GM23338 (cell line): ENCODE data around the gene CDV3. TPM values are rescaled to one million over a fixed set of nuclear protein-coding genes. Genes with fewer than 3 reads are reported as not detected.

Source experiments
- ATAC-seq: fragments of 200-7000 bp; cut with Tn5 transposase; 3 replicates; pipeline ENCODE4 v1.9.1; 2020
- DNase-seq: peaks from one replicate; pipeline ENCODE4 v3.0.0-alpha.2; 2015; ENCODE audit warnings: low spot score
- H2AFZ ChIP-seq: fragments of 200-600 bp; sonication (generic); 2 replicates; pipeline ENCODE4 v1.8.0; 2016; ENCODE audit warnings: antibody characterized with exemption, mild to moderate bottlenecking, moderate library complexity
- H3F3A ChIP-seq: fragments of 200-600 bp; sonication (generic); replicated peaks from 2 replicates; pipeline ENCODE4 v1.8.0; 2017; ENCODE audit warnings: antibody characterized with exemption, mixed run types, low read depth
- H3K27ac ChIP-seq: fragments of 200-600 bp; sonication (generic); 2 replicates; pipeline ENCODE4 v1.6.1; 2016; ENCODE audit warnings: low read depth
- H3K27me3 ChIP-seq: fragments of 200-600 bp; sonication (generic); 2 replicates; pipeline ENCODE4 v1.8.0; 2016; ENCODE audit warnings: mild to moderate bottlenecking, mixed run types, moderate library complexity; ENCODE audit not compliant: insufficient read depth
- H3K36me3 ChIP-seq: fragments of 200-600 bp; sonication (generic); 2 replicates; pipeline ENCODE4 v1.8.0; 2016; ENCODE audit warnings: mild to moderate bottlenecking; ENCODE audit not compliant: insufficient read depth
- H3K4me1 ChIP-seq: fragments of 200-600 bp; sonication (generic); 2 replicates; pipeline ENCODE4 v1.8.0; 2016; ENCODE audit warnings: mild to moderate bottlenecking, moderate library complexity; ENCODE audit not compliant: insufficient read depth
- H3K4me2 ChIP-seq: fragments of 200-600 bp; sonication (generic); 2 replicates; pipeline ENCODE4 v1.7.1; 2017; ENCODE audit warnings: mixed run types
- H3K4me3 ChIP-seq: fragments of 200-600 bp; sonication (generic); 2 replicates; pipeline ENCODE4 v1.6.1; 2016; ENCODE audit warnings: mixed run types
- H3K79me2 ChIP-seq: fragments of 200-600 bp; sonication (generic); replicated peaks from 2 replicates; pipeline ENCODE4 v1.8.0; 2017; ENCODE audit warnings: mild to moderate bottlenecking; ENCODE audit not compliant: insufficient read depth
- H3K9me2 ChIP-seq: fragments of 200-600 bp; sonication (generic); 2 replicates; pipeline ENCODE4 v1.8.0; 2017; ENCODE audit not compliant: insufficient read depth
- H4K20me1 ChIP-seq: fragments of 200-600 bp; sonication (generic); replicated peaks from 2 replicates; pipeline ENCODE4 v1.8.0; 2017; ENCODE audit warnings: mild to moderate bottlenecking; ENCODE audit not compliant: insufficient read depth
- H3K27ac Mint-ChIP-seq: 2 replicates; pipeline ENCODE4 v1.8.0; 2020; ENCODE audit warnings: inconsistent platforms, mild to moderate bottlenecking, moderate library complexity, mixed read lengths
- H3K27me3 Mint-ChIP-seq: 3 replicates; pipeline ENCODE4 v1.8.0; 2022; ENCODE audit warnings: low read depth, mild to moderate bottlenecking, moderate library complexity, mixed read lengths, inconsistent platforms; ENCODE audit not compliant: insufficient read depth, poor library complexity
- H3K36me3 Mint-ChIP-seq: 3 replicates; pipeline ENCODE4 v1.8.0; 2021; ENCODE audit warnings: low read depth, mild to moderate bottlenecking, inconsistent platforms, moderate library complexity, mixed read lengths
- H3K4me1 Mint-ChIP-seq: 3 replicates; pipeline ENCODE4 v1.8.0; 2020; ENCODE audit warnings: mild to moderate bottlenecking, inconsistent platforms, mixed read lengths
- H3K4me3 Mint-ChIP-seq: 3 replicates; pipeline ENCODE4 v1.8.0; 2021; ENCODE audit warnings: moderate library complexity, mild to moderate bottlenecking, inconsistent platforms, mixed read lengths
- H3K9me3 Mint-ChIP-seq: 3 replicates; pipeline ENCODE4 v1.8.0; 2020; ENCODE audit warnings: moderate library complexity, mild to moderate bottlenecking, inconsistent platforms, mixed read lengths
- CREB1 ChIP-seq: fragments of 250-450 bp; sonication (Bioruptor Pico); IDR thresholded peaks from 2 replicates; pipeline ENCODE4 v1.5.0; 2020; ENCODE audit warnings: low read depth, mild to moderate bottlenecking, moderate library complexity
- CTCF ChIP-seq, 2 experiments: fragments of 200-600 bp in 1 of 2; sonication (generic) in 1 of 2; conservative IDR thresholded peaks; 2 replicates each; pipeline versions ENCODE4 v1.5.1 to v1.6.1; 2016 to 2017; ENCODE audit warnings: antibody characterized with exemption in 2 of 2, low read depth in 2 of 2, mild to moderate bottlenecking in 2 of 2, moderate library complexity in 1 of 2
- EZH2 ChIP-seq: fragments of 200-600 bp; sonication (generic); IDR thresholded peaks from one replicate; pipeline ENCODE4 v1.8.0; 2017; ENCODE audit warnings: antibody characterized with exemption, mild to moderate bottlenecking, low read depth; ENCODE audit not compliant: unreplicated experiment
- EZH2phosphoT487 ChIP-seq: fragments of 200-600 bp; sonication (generic); IDR thresholded peaks from one replicate; pipeline ENCODE4 v1.8.1; 2018; ENCODE audit warnings: antibody characterized with exemption; ENCODE audit not compliant: unreplicated experiment
- JUNB ChIP-seq: IDR thresholded peaks from one replicate; pipeline ENCODE4 v1.6.1; 2016; ENCODE audit warnings: antibody characterized with exemption; ENCODE audit not compliant: unreplicated experiment
- NANOG ChIP-seq: IDR thresholded peaks from 2 replicates; pipeline ENCODE4 v1.6.1; 2016; ENCODE audit warnings: antibody characterized with exemption, borderline replicate concordance
- POLR2AphosphoS5 ChIP-seq: IDR thresholded peaks from 2 replicates; pipeline ENCODE4 v1.6.1; 2016; ENCODE audit warnings: antibody characterized with exemption, low read depth
- STAT1 ChIP-seq: IDR thresholded peaks from one replicate; pipeline ENCODE4 v1.6.1; 2016; ENCODE audit warnings: antibody characterized with exemption; ENCODE audit not compliant: unreplicated experiment
- ZNF114 ChIP-seq: fragments of 250-450 bp; sonication (Bioruptor Pico); IDR thresholded peaks from 2 replicates; pipeline ENCODE4 v1.5.0; 2020; ENCODE audit warnings: mild to moderate bottlenecking, moderate library complexity
- ZNF331 ChIP-seq: fragments of 250-450 bp; sonication (Bioruptor Pico); IDR thresholded peaks from 2 replicates; pipeline ENCODE4 v1.5.0; 2020; ENCODE audit warnings: low read depth, mild to moderate bottlenecking, moderate library complexity
- polyA plus RNA-seq: library from polyadenylated mRNA; unstranded; fragments of >200 nt; fragmentation: Nextera tagmentation; extraction: Ambion mirVana; gene quantifications from 2 replicates; pipeline ENCODE4 v1.2.1, GENCODE V29; 2016
- total RNA-seq: library from RNA; depleted of rRNA; stranded (reverse); fragments of >200 nt; shearing (Covaris generic); gene quantifications from 2 replicates; pipeline ENCODE4 v1.2.3, GENCODE V29; 2014
- TF ChIP-seq, protein P1 (sequence below): IDR thresholded peaks from one replicate; pipeline ENCODE4 v1.6.1; 2018; ENCODE audit warnings: antibody characterized with exemption; ENCODE audit not compliant: unreplicated experiment
- TF ChIP-seq, protein P2 (sequence below): fragments of 250-450 bp; sonication (Bioruptor Pico); IDR thresholded peaks from 2 replicates; pipeline ENCODE4 v1.5.0; 2020; ENCODE audit warnings: mild to moderate bottlenecking, moderate library complexity
- TF ChIP-seq, protein P3 (sequence below): IDR thresholded peaks from 2 replicates; pipeline ENCODE4 v1.6.1; 2016; ENCODE audit warnings: antibody characterized with exemption

CDV3 gene
- total and polyA plus RNA-seq, 2 experiments from 2014 or later: 36.6 to 119 TPM

DNA sequence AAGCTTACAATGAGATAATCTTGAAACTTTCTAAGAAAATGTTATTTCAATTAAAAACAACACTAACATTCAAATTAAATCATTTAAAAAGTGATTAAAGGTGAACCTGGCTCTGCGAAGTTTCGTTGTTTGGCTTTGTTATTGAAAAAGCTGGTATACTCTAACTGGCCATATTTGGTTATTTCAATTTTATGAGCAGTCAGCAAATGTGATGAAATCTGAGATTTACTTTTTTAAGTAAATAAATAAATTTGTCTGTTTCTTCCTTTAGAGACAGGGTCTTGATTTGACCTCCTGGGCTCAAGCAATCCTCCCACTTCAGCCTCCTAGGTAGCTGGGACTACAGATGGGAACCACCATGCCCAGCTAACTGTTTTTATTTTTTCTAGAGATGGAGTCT lies 38.0 kb downstream of the CDV3 start:
- H3K4me1 Mint-ChIP-seq: no peaks in the 10 kb centered on the region
- H3K36me3 ChIP-seq: peaks cover 36% of the 10 kb centered on the region; the same call in 1 of the 2 replicates

More for the DNA sequence above, 38.0 kb downstream of the CDV3 start:
- no peak overlapping the region for H3K4me3 Mint-ChIP-seq
- Histone ChIP-seq H3K9me2 (no peaks in the 10 kb centered on the region), H3K4me2 (no peak overlapping the region), H3K27me3 (no peaks in the 10 kb centered on the region), H3K4me3 (no peak overlapping the region), H3K4me1 (no peaks in the 10 kb centered on the region), H2AFZ (no peak overlapping the region), H3K79me2 (no peaks in the 10 kb centered on the region), H4K20me1 (no peaks in the 10 kb centered on the region; the same call in 1 of the 2 replicates), H3K27ac (no peak overlapping the region), H3F3A (no peaks in the 10 kb centered on the region)
- TF ChIP-seq, protein P1, sequence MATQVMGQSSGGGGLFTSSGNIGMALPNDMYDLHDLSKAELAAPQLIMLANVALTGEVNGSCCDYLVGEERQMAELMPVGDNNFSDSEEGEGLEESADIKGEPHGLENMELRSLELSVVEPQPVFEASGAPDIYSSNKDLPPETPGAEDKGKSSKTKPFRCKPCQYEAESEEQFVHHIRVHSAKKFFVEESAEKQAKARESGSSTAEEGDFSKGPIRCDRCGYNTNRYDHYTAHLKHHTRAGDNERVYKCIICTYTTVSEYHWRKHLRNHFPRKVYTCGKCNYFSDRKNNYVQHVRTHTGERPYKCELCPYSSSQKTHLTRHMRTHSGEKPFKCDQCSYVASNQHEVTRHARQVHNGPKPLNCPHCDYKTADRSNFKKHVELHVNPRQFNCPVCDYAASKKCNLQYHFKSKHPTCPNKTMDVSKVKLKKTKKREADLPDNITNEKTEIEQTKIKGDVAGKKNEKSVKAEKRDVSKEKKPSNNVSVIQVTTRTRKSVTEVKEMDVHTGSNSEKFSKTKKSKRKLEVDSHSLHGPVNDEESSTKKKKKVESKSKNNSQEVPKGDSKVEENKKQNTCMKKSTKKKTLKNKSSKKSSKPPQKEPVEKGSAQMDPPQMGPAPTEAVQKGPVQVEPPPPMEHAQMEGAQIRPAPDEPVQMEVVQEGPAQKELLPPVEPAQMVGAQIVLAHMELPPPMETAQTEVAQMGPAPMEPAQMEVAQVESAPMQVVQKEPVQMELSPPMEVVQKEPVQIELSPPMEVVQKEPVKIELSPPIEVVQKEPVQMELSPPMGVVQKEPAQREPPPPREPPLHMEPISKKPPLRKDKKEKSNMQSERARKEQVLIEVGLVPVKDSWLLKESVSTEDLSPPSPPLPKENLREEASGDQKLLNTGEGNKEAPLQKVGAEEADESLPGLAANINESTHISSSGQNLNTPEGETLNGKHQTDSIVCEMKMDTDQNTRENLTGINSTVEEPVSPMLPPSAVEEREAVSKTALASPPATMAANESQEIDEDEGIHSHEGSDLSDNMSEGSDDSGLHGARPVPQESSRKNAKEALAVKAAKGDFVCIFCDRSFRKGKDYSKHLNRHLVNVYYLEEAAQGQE: no peak
- TF ChIP-seq, protein P2, sequence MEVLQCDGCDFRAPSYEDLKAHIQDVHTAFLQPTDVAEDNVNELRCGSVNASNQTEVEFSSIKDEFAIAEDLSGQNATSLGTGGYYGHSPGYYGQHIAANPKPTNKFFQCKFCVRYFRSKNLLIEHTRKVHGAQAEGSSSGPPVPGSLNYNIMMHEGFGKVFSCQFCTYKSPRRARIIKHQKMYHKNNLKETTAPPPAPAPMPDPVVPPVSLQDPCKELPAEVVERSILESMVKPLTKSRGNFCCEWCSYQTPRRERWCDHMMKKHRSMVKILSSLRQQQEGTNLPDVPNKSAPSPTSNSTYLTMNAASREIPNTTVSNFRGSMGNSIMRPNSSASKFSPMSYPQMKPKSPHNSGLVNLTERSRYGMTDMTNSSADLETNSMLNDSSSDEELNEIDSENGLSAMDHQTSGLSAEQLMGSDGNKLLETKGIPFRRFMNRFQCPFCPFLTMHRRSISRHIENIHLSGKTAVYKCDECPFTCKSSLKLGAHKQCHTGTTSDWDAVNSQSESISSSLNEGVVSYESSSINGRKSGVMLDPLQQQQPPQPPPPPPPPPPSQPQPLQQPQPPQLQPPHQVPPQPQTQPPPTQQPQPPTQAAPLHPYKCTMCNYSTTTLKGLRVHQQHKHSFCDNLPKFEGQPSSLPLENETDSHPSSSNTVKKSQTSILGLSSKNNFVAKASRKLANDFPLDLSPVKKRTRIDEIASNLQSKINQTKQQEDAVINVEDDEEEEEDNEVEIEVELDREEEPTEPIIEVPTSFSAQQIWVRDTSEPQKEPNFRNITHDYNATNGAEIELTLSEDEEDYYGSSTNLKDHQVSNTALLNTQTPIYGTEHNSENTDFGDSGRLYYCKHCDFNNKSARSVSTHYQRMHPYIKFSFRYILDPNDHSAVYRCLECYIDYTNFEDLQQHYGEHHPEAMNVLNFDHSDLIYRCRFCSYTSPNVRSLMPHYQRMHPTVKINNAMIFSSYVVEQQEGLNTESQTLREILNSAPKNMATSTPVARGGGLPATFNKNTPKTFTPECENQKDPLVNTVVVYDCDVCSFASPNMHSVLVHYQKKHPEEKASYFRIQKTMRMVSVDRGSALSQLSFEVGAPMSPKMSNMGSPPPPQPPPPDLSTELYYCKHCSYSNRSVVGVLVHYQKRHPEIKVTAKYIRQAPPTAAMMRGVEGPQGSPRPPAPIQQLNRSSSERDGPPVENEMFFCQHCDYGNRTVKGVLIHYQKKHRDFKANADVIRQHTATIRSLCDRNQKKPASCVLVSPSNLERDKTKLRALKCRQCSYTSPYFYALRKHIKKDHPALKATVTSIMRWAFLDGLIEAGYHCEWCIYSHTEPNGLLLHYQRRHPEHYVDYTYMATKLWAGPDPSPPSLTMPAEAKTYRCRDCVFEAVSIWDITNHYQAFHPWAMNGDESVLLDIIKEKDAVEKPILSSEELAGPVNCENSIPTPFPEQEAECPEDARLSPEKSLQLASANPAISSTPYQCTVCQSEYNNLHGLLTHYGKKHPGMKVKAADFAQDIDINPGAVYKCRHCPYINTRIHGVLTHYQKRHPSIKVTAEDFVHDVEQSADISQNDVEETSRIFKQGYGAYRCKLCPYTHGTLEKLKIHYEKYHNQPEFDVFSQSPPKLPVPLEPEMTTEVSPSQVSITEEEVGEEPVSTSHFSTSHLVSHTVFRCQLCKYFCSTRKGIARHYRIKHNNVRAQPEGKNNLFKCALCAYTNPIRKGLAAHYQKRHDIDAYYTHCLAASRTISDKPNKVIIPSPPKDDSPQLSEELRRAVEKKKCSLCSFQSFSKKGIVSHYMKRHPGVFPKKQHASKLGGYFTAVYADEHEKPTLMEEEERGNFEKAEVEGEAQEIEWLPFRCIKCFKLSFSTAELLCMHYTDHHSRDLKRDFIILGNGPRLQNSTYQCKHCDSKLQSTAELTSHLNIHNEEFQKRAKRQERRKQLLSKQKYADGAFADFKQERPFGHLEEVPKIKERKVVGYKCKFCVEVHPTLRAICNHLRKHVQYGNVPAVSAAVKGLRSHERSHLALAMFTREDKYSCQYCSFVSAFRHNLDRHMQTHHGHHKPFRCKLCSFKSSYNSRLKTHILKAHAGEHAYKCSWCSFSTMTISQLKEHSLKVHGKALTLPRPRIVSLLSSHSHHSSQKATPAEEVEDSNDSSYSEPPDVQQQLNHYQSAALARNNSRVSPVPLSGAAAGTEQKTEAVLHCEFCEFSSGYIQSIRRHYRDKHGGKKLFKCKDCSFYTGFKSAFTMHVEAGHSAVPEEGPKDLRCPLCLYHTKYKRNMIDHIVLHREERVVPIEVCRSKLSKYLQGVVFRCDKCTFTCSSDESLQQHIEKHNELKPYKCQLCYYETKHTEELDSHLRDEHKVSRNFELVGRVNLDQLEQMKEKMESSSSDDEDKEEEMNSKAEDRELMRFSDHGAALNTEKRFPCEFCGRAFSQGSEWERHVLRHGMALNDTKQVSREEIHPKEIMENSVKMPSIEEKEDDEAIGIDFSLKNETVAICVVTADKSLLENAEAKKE (CRISPR knock-in tag): no peak
- TF ChIP-seq NANOG: no peak
- TF ChIP-seq STAT1: no peak
- TF ChIP-seq JUNB: no peak
- TF ChIP-seq, protein P3, sequence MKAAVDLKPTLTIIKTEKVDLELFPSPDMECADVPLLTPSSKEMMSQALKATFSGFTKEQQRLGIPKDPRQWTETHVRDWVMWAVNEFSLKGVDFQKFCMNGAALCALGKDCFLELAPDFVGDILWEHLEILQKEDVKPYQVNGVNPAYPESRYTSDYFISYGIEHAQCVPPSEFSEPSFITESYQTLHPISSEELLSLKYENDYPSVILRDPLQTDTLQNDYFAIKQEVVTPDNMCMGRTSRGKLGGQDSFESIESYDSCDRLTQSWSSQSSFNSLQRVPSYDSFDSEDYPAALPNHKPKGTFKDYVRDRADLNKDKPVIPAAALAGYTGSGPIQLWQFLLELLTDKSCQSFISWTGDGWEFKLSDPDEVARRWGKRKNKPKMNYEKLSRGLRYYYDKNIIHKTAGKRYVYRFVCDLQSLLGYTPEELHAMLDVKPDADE: no peak
- TF ChIP-seq CTCF (conservative IDR thresholded peaks at IDR 0.05; ENCODE audit: low read depth in 2 of 2): no peak
- no peak for TF ChIP-seq EZH2
- no peak for TF ChIP-seq ZNF331 (CRISPR knock-in tag)
- TF ChIP-seq ZNF114: no peak
- TF ChIP-seq POLR2AphosphoS5: no peak
- TF ChIP-seq CREB1 (CRISPR knock-in tag): no peak
- no peak for TF ChIP-seq EZH2phosphoT487
- no peak for DNase-seq
- H3K27me3 Mint-ChIP-seq: no peaks in the 10 kb centered on the region
- no peaks in the 10 kb centered on the region for H3K9me3 Mint-ChIP-seq
- peaks cover 59% of the 10 kb centered on the region for H3K36me3 Mint-ChIP-seq
- no peak overlapping the region for H3K27ac Mint-ChIP-seq
- no peak for ATAC-seq
